Lung (tissue), 12 donors: ENCODE results near the gene C1orf52. TPM values are rescaled to one million over a fixed set of nuclear protein-coding genes. Genes with fewer than 3 reads are reported as not detected.

Experiments used
- ATAC-seq: fragments of 200-7000 bp; cut with Tn5 transposase; one replicate; pipeline ENCODE4 v1.9.1; 2020; ENCODE audit warnings: moderate number of reproducible peaks; ENCODE audit not compliant: insufficient read depth, low FRiP score
- DNase-seq, 3 donors: peaks; one replicate each; pipeline ENCODE4 v3.0.0-alpha.2; 2013 to 2017
- H3K27ac ChIP-seq, 2 donors: one replicate each; pipeline ENCODE4 v1.5.1; 2013; ENCODE audit warnings: mild to moderate bottlenecking in 2 of 2, moderate library complexity in 2 of 2, control low read depth in 1 of 2, inconsistent platforms in 1 of 2, low read depth in 1 of 2, low read length in 1 of 2
- H3K27me3 ChIP-seq, 3 donors: one replicate each; pipeline ENCODE4 v1.5.1; 2013; ENCODE audit warnings: low read length in 2 of 3; ENCODE audit not compliant: control insufficient read depth in 3 of 3, insufficient read depth in 3 of 3
- H3K36me3 ChIP-seq, 4 donors: one replicate each; pipeline ENCODE4 v1.5.1; 2013; ENCODE audit warnings: low read length in 4 of 4, mild to moderate bottlenecking in 1 of 4, moderate library complexity in 1 of 4; ENCODE audit not compliant: control insufficient read depth in 4 of 4, insufficient read depth in 4 of 4
- H3K4me1 ChIP-seq, 5 donors: one replicate each; pipeline ENCODE4 v1.5.1; 2013; ENCODE audit warnings: low read length in 5 of 5, mild to moderate bottlenecking in 2 of 5, moderate library complexity in 1 of 5; ENCODE audit not compliant: control insufficient read depth in 5 of 5, insufficient read depth in 5 of 5
- H3K4me3 ChIP-seq: one replicate; pipeline ENCODE4 v1.5.1; 2013; ENCODE audit warnings: mild to moderate bottlenecking, control low read depth, moderate library complexity
- H3K9ac ChIP-seq, 2 donors: one replicate each; pipeline ENCODE4 v1.5.1; 2013; ENCODE audit warnings: low read length in 2 of 2, control low read depth in 1 of 2; ENCODE audit not compliant: insufficient read depth in 1 of 2
- H3K9me3 ChIP-seq, 4 donors: one replicate each; pipeline ENCODE4 v1.5.1; 2013; ENCODE audit warnings: low read length in 3 of 4, mild to moderate bottlenecking in 1 of 4, moderate library complexity in 1 of 4; ENCODE audit not compliant: control insufficient read depth in 4 of 4, insufficient read depth in 3 of 4
- CTCF ChIP-seq: IDR thresholded peaks from 2 replicates; pipeline ENCODE4 v1.5.1; 2012; ENCODE audit warnings: mild to moderate bottlenecking; ENCODE audit errors: control extremely low read depth, extremely low read depth
- WGBS, 2 donors: extraction: QIAGEN DNeasy Blood & Tissue Kit; methylation state at CpG; one replicate each; pipeline ENCODE4 v1.1.7; 2013; 5-methylcytosine and 5-hydroxymethylcytosine counted together
- polyA plus RNA-seq, 2 donors: library from polyadenylated mRNA; stranded (reverse); fragments of 200-250 nt; gene quantifications; one replicate each; pipeline ENCODE4 v1.2.1, GENCODE V29; 2013
- total RNA-seq, 2 donors: library from RNA; depleted of rRNA in 1 of 2; stranded (reverse); fragments of >200 nt in 1 of 2; gene quantifications; one replicate each; pipeline ENCODE4 v1.2.1, GENCODE V29; 2014 to 2021
- donor health status: control.
- donor health status: control.
- donor health status: Bipolar disorder and iron deficiency.
- donor health status: healthy.
- donor health status: DM: yes; HTN: yes; CAD: no.

C1orf52 gene
- total and polyA plus RNA-seq, 4 donors: 18.8 to 38.2 (median 28.3) TPM

GRCh38 chr1:85223334-85223733 is 36.1 kb downstream of the C1orf52 start:
- no peaks in the 10 kb centered on the region for H3K9me3 ChIP-seq
- peaks cover 0 to 57% (median 45%) of the 10 kb centered on the region in 5 donors for H3K4me1 ChIP-seq
- 66 to 76% methylated on average over 5 of the region's 5 CpGs for WGBS, 2 donors
- ATAC-seq: no peak
- H3K9ac ChIP-seq: no peak overlapping the region
- no peaks in the 10 kb centered on the region for H3K27me3 ChIP-seq
- H3K4me3 ChIP-seq: no peak overlapping the region
- no peak overlapping the region for H3K27ac ChIP-seq
- no peak for TF ChIP-seq CTCF
- DNase-seq: no peak
- no peaks in the 10 kb centered on the region for H3K36me3 ChIP-seq

DNA sequence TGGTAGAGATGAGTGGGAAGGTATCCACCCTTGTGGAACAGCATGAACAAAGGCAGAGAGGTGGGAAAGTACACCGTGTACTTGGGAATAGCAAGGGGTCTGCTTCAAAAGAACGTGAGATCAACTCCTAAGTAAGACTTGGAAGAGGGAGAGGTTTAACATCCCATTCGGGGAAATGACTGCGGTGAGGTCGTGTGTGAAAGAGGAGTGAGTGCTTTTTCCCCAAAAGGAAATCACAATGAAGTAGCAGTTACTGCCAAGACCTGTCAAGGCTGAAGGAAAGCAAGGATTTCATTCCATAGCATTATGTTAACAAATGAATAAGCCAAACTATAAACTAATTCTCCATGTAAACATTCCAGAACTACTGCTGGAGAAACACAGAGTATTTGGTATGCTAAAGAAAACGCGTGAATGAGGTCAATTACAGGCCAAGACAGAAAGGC is 38.7 kb downstream of the C1orf52 start:
- no peak overlapping the region for H3K4me3 ChIP-seq
- H3K27ac ChIP-seq: no peak overlapping the region
- H3K27me3 ChIP-seq: no peaks in the 10 kb centered on the region
- DNase-seq (peak; percentile 45 to 88 (median 83)), ATAC-seq (no peak)
- no peak for TF ChIP-seq CTCF
- H3K36me3 ChIP-seq: no peaks in the 10 kb centered on the region
- no peak overlapping the region for H3K9ac ChIP-seq
- no peaks in the 10 kb centered on the region for H3K9me3 ChIP-seq
- WGBS, 2 donors: 29 to 70% methylated on average over 7 of the region's 7 CpGs
- H3K4me1 ChIP-seq: peaks cover 0 to 50% (median 40%) of the 10 kb centered on the region in 5 donors

DNA sequence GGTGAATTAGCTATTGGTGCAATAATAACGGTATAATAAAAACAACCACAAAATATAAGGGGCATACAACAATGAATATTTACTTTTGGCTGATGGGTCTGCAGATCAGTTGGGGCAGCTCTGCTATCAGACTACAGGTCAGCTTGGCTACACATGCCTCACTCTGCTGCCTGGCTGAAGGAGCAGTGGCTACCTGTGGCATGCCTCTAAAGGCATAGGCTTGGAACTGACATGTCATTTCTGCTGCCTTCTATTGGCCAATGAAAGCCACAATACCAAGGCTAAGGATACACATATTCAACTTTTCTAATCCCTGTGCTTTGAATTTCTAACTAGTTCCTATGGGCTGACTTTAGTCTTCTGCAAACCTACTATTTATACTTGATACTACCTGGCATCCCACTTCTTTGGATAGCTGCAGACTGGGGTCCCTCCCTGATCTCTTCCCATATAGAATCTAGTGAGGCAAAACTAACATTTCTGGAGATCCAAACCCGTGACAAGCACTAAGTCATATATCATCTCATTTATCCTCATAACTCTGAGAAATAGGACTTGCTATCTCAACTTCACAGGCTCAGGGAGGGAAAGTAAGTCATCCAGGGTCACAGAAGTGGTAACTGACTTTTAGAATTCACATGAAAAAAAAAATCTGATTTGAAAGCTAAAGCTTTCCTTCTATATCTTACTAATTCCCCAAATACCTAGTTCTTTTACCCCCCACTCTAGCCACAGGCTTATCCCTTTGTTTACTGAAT is 39.4 kb downstream of the C1orf52 start:
- WGBS, 2 donors: 92 to 95% methylated on average over 2 of the region's 2 CpGs
- no peak for ATAC-seq
- no peak for DNase-seq
- Histone ChIP-seq H3K4me1 (peaks cover 0 to 43% (median 34%) of the 10 kb centered on the region in 5 donors), H3K36me3 (no peaks in the 10 kb centered on the region), H3K27ac (no peak overlapping the region), H3K27me3 (no peaks in the 10 kb centered on the region), H3K9ac (no peak overlapping the region), H3K4me3 (no peak overlapping the region), H3K9me3 (no peaks in the 10 kb centered on the region)
- no peak for TF ChIP-seq CTCF

- Histone ChIP-seq H3K9ac (no peak overlapping the region), H3K4me3 (no peak overlapping the region), H3K9me3 (no peaks in the 10 kb centered on the region), H3K36me3 (no peaks in the 10 kb centered on the region), H3K27ac (no peak overlapping the region), H3K27me3 (no peaks in the 10 kb centered on the region), H3K4me1 (peaks cover 0 to 19% (median 14%) of the 10 kb centered on the region in 5 donors)
- no peak for DNase-seq
- no peak for ATAC-seq
- TF ChIP-seq CTCF: no peak
Observed at GRCh38 chr1:85216697-85217096, 42.8 kb downstream of the C1orf52 start.
